HepG2 (cell line): ENCODE measurements around the gene P3H2. TPM values are rescaled to one million over a fixed set of nuclear protein-coding genes. Genes with fewer than 3 reads are reported as not detected.

Experiments used
- ATAC-seq: fragments of 200-7000 bp; cut with Tn5 transposase; 3 replicates; pipeline ENCODE4 v1.9.1; 2020; ENCODE audit warnings: mild to moderate bottlenecking, moderate library complexity
- BruUV-seq: library from RNA; stranded (reverse); fragments of 400-500 nt; replicated peaks from 2 replicates; lab custom pipeline; 2021; lab: Mats Ljungman, UMichigan
- CTCF ChIA-PET: fragments of 300-600 bp; formaldehyde crosslinking; extraction: SDS; loops from one replicate; lab custom pipeline; 2021; ENCODE audit warnings: low total read pairs, inconsistent platforms, low intra/inter-chr PET ratio; lab: Yijun Ruan, JAX
- POLR2A ChIA-PET: fragments of 350-600 bp; sonication (Branson Sonifier 250); formaldehyde crosslinking; loops from one replicate; lab custom pipeline; 2020; ENCODE audit warnings: antibody characterized with exemption, inconsistent platforms; lab: Yijun Ruan, JAX
- DNase-seq: peaks from one replicate; pipeline ENCODE4 v3.0.0-alpha.2; 2015; ENCODE audit warnings: low spot score
- FAIRE-seq: peaks from 3 replicates; lab custom pipeline; 2011; peaks lifted over from hg19 to GRCh38; lab: Jason Lieb, UNC
- H2AFZ ChIP-seq: one replicate; pipeline ENCODE4 v1.6.1; 2011; ENCODE audit warnings: low read length, inconsistent platforms
- H3K27ac ChIP-seq: fragments of 300-600 bp; 3 replicates; pipeline ENCODE4 v1.8.0; 2011; ENCODE audit warnings: mixed run types, mild to moderate bottlenecking, mixed read lengths, low read length, inconsistent platforms; ENCODE audit not compliant: insufficient read depth; ENCODE audit errors: extremely low read length
- H3K27me3 ChIP-seq, 2 experiments: fragments of 200-600 bp in 1 of 2; 2 replicates in 1 of 2; 3 replicates in 1 of 2; pipeline versions ENCODE4 v1.6.0 to v1.8.0; 2011; ENCODE audit warnings: low read length in 2 of 2, mild to moderate bottlenecking in 2 of 2, moderate library complexity in 2 of 2, inconsistent platforms in 1 of 2; ENCODE audit not compliant: insufficient read depth in 2 of 2, control insufficient read depth in 1 of 2
- H3K36me3 ChIP-seq, 2 experiments: fragments of 200-600 bp in 1 of 2; replicated peaks in 1 of 2; 2 replicates in 1 of 2; 3 replicates in 1 of 2; pipeline versions ENCODE4 v1.5.1 to v1.8.0; 2011; ENCODE audit warnings: low read length in 2 of 2, inconsistent platforms in 1 of 2; ENCODE audit not compliant: insufficient read depth in 2 of 2, control insufficient read depth in 1 of 2
- H3K4me1 ChIP-seq: 2 replicates; pipeline ENCODE4 v1.5.1; 2012; ENCODE audit warnings: low read length, inconsistent platforms; ENCODE audit not compliant: insufficient read depth
- H3K4me2 ChIP-seq: 2 replicates; pipeline ENCODE4 v1.6.0; 2011; ENCODE audit warnings: low read depth, low read length, inconsistent platforms
- H3K4me3 ChIP-seq, 3 experiments: fragments of 200-600 bp in 1 of 3; sonication (generic), shearing (Covaris generic) in 1 of 3; replicated peaks in 1 of 3; 2 replicates each; pipeline ENCODE4 v1.5.1; 2011 to 2016; ENCODE audit warnings: low read length in 3 of 3, inconsistent platforms in 2 of 3, low read depth in 2 of 3, mild to moderate bottlenecking in 2 of 3, control low read depth in 1 of 3, mixed read lengths in 1 of 3; ENCODE audit not compliant: insufficient read depth in 1 of 3
- H3K79me2 ChIP-seq: one replicate; pipeline ENCODE4 v1.6.1; 2011; ENCODE audit warnings: low read length, inconsistent platforms; ENCODE audit not compliant: insufficient read depth
- H3K9ac ChIP-seq: 2 replicates; pipeline ENCODE4 v1.6.0; 2011; ENCODE audit warnings: mild to moderate bottlenecking, low read depth, low read length, inconsistent platforms; ENCODE audit not compliant: insufficient read depth
- H3K9me3 ChIP-seq: 2 replicates; pipeline ENCODE4 v1.5.1; 2012; ENCODE audit warnings: mild to moderate bottlenecking, low read length
- H4K20me1 ChIP-seq: 2 replicates; pipeline ENCODE4 v1.6.0; 2011; ENCODE audit warnings: inconsistent platforms, mild to moderate bottlenecking, low read length, moderate library complexity; ENCODE audit not compliant: insufficient read depth
- ATF7 ChIP-seq, 2 experiments: fragments of 450-650 bp in 1 of 2; sonication (generic) in 1 of 2; formaldehyde crosslinking in 1 of 2; IDR thresholded peaks; 2 replicates each; pipeline versions ENCODE4 v1.4.0 to v1.6.1; 2016 to 2020; ENCODE audit warnings: antibody characterized with exemption in 1 of 2, mild to moderate bottlenecking in 1 of 2, missing genetic modification reagents in 1 of 2
- BORCS8-MEF2B ChIP-seq: sonication (generic); formaldehyde crosslinking; IDR thresholded peaks from 2 replicates; pipeline ENCODE4 v1.8.0; 2022; ENCODE audit warnings: mild to moderate bottlenecking, missing genetic modification reagents
- CREB1 ChIP-seq, 2 experiments: fragments of 450-650 bp in 1 of 2; IDR thresholded peaks; 2 replicates each; pipeline ENCODE4 v1.6.1; 2016 to 2017; ENCODE audit warnings: control low read depth in 1 of 2, mild to moderate bottlenecking in 1 of 2, missing compliant biosample characterization in 1 of 2, missing genetic modification characterization in 1 of 2
- MTA1 ChIP-seq: sonication (generic); formaldehyde crosslinking; IDR thresholded peaks from 2 replicates; pipeline ENCODE4 v1.4.0; 2020; ENCODE audit warnings: missing genetic modification reagents, mild to moderate bottlenecking, borderline replicate concordance
- SRY ChIP-seq: sonication (generic); formaldehyde crosslinking; IDR thresholded peaks from 2 replicates; pipeline ENCODE4 v1.8.0; 2022; ENCODE audit warnings: mild to moderate bottlenecking, missing genetic modification reagents
- UBTF ChIP-seq: sonication (generic); formaldehyde crosslinking; IDR thresholded peaks from 2 replicates; pipeline ENCODE4 v1.4.0; 2020; ENCODE audit warnings: mild to moderate bottlenecking, missing genetic modification reagents
- ZNF24 ChIP-seq: fragments of 450-650 bp; IDR thresholded peaks from 2 replicates; pipeline ENCODE4 v1.6.1; 2017; ENCODE audit warnings: antibody characterized with exemption, mild to moderate bottlenecking
- ZNF350 ChIP-seq: sonication (generic); formaldehyde crosslinking; IDR thresholded peaks from 2 replicates; pipeline ENCODE4 v1.4.0; 2020; ENCODE audit warnings: mild to moderate bottlenecking, low read depth, missing genetic modification reagents, borderline replicate concordance
- ZNF577 ChIP-seq: sonication (generic); formaldehyde crosslinking; IDR thresholded peaks from 2 replicates; pipeline ENCODE4 v1.4.0; 2020; ENCODE audit warnings: mild to moderate bottlenecking, low read depth, missing genetic modification reagents, borderline replicate concordance
- ZNF782 ChIP-seq: sonication (generic); formaldehyde crosslinking; IDR thresholded peaks from 2 replicates; pipeline ENCODE4 v1.4.0; 2020; ENCODE audit warnings: missing genetic modification reagents, mild to moderate bottlenecking, borderline replicate concordance
- ZZZ3 ChIP-seq: sonication (generic); formaldehyde crosslinking; IDR thresholded peaks from 2 replicates; pipeline ENCODE4 v1.4.0; 2020; ENCODE audit warnings: missing genetic modification reagents, mild to moderate bottlenecking, borderline replicate concordance
- WGBS: methylation state at CpG from one replicate; pipeline ENCODE4 v1.1.6; 2017; ENCODE audit warnings: low lambda C conversion rate; 5-methylcytosine and 5-hydroxymethylcytosine counted together
- in situ Hi-C: cut with HindIII; loops from 2 replicates; pipeline ENCODE4 v1.10.0; 2017; ENCODE audit warnings: low pct_unique_long_range_greater_than_20kb; ENCODE audit not compliant: extremely low pct_ligation_motif_present
- intact Hi-C: fragments of 100-400 bp; cut with micrococcal nuclease; formaldehyde crosslinking; loops from one replicate; pipeline ENCODE4 v1.10.0; 2022; ENCODE audit not compliant: unreplicated experiment
- polyA plus RNA-seq, 8 experiments: library from polyadenylated mRNA; depleted of rRNA in 3 of 8; stranded (reverse) in 7 of 8; unstranded in 1 of 8; fragments of >200 nt; fragmentation: Illumina TruSeq in 4 of 8; extraction: Trizol in 4 of 8; gene quantifications; 2 replicates each; pipeline versions ENCODE4 v1.2.1 to v1.2.3, GENCODE V29; 2011 to 2016; ENCODE audit warnings: low read depth in 4 of 8, missing spikeins in 1 of 8, mixed read lengths in 1 of 8; ENCODE audit not compliant: insufficient read depth in 1 of 8
- total RNA-seq, 5 experiments: library from RNA; depleted of rRNA; stranded (reverse); fragments of >200 nt; fragmentation: Illumina TruSeq; extraction: Trizol; gene quantifications; 2 replicates each; pipeline ENCODE4 v1.2.3, GENCODE V29; 2016; ENCODE audit warnings: low read depth in 1 of 5
- TF ChIP-seq, protein P1 (sequence below): sonication (generic); formaldehyde crosslinking; IDR thresholded peaks from 2 replicates; pipeline ENCODE4 v1.4.0; 2020; ENCODE audit warnings: mild to moderate bottlenecking, missing genetic modification reagents

P3H2 gene
- total and polyA plus RNA-seq, 2 of the 13 experiments (the other 11 are each of a cell fraction or from before 2014, with no cell fraction given) = not detected

- ChIA-PET CTCF (no interaction called here), POLR2A (no interaction called here)
- Histone ChIP-seq H3K36me3 (no peaks in the 10 kb centered on the region), H3K27me3 (no peaks in the 10 kb centered on the region; a peak in 1 of 5 replicates), H3K4me1 (no peaks in the 10 kb centered on the region), H3K79me2 (no peaks in the 10 kb centered on the region), H3K4me3 (no peak overlapping the region), H3K9ac (no peak overlapping the region), H3K9me3 (no peaks in the 10 kb centered on the region), H4K20me1 (no peaks in the 10 kb centered on the region), H3K27ac (no peak overlapping the region), H3K4me2 (no peak overlapping the region), H2AFZ (no peak overlapping the region)
- intact Hi-C loops = no loop called here
- DNase-seq (no peak), FAIRE-seq (no peak), ATAC-seq (no peak)
- no TSS peak for BruUV-seq
- WGBS = 2% methylated on average over 5 of the region's 5 CpGs
- TF ChIP-seq UBTF (CRISPR knock-in tag) (no peak), ZNF350 (CRISPR knock-in tag) (no peak), ATF7 (IDR thresholded peaks at IDR 0.05) (peak; percentile 45), ATF7 (CRISPR knock-in tag; IDR thresholded peaks at IDR 0.05) (no peak), ZNF782 (no peak), CREB1 (IDR thresholded peaks at IDR 0.05) (0 out of 2 replicates have a peak, but pooled peaks have one; percentile 19), CREB1 (CRISPR knock-in tag; IDR thresholded peaks at IDR 0.05) (no peak)
- in situ Hi-C loops = no loop called here
These were observed 18.7 kb upstream of the P3H2 start for GRCh38 chr3:190139365-190139764.

DNA sequence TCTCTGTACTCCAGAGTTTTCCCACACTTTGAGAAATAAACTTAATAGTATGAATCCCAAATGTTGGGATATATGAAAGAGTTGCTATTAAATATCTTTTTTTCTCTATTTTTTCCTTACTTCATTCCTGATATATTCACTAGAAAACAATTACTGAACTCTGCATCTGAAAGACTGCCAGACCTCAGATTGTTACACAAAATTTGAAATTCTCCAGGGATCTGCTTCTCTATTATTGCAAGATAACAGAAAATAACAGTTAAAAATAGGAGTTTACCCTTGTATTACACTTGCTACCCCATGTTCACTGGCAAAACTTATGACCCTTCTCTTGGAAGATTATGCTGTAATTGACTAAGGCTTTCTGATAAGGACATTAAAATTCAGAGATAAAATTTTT is 11.7 kb upstream of the P3H2 start:
- no peak for ATAC-seq
- Histone ChIP-seq H3K4me2 (no peak overlapping the region), H3K27me3 (no peaks in the 10 kb centered on the region), H3K27ac (no peak overlapping the region), H3K36me3 (no peaks in the 10 kb centered on the region), H2AFZ (no peak overlapping the region), H4K20me1 (no peaks in the 10 kb centered on the region), H3K79me2 (no peaks in the 10 kb centered on the region), H3K4me1 (no peaks in the 10 kb centered on the region), H3K4me3 (no peak overlapping the region), H3K9me3 (no peaks in the 10 kb centered on the region), H3K9ac (no peak overlapping the region)
- intact Hi-C loops (no loop called here), in situ Hi-C loops (no loop called here)
- POLR2A ChIA-PET = no interaction called here
- no TSS peak for BruUV-seq
- CTCF ChIA-PET = no interaction called here
- DNase-seq = no peak
- FAIRE-seq = no peak
- TF ChIP-seq ZZZ3 (CRISPR knock-in tag) = no peak
- TF ChIP-seq MTA1 = no peak
- TF ChIP-seq BORCS8-MEF2B (CRISPR knock-in tag) = no peak
- TF ChIP-seq ZNF24 = no peak
- TF ChIP-seq ZNF577 (CRISPR knock-in tag) = no peak
- TF ChIP-seq SRY (CRISPR knock-in tag) = no peak
- TF ChIP-seq, protein P1, sequence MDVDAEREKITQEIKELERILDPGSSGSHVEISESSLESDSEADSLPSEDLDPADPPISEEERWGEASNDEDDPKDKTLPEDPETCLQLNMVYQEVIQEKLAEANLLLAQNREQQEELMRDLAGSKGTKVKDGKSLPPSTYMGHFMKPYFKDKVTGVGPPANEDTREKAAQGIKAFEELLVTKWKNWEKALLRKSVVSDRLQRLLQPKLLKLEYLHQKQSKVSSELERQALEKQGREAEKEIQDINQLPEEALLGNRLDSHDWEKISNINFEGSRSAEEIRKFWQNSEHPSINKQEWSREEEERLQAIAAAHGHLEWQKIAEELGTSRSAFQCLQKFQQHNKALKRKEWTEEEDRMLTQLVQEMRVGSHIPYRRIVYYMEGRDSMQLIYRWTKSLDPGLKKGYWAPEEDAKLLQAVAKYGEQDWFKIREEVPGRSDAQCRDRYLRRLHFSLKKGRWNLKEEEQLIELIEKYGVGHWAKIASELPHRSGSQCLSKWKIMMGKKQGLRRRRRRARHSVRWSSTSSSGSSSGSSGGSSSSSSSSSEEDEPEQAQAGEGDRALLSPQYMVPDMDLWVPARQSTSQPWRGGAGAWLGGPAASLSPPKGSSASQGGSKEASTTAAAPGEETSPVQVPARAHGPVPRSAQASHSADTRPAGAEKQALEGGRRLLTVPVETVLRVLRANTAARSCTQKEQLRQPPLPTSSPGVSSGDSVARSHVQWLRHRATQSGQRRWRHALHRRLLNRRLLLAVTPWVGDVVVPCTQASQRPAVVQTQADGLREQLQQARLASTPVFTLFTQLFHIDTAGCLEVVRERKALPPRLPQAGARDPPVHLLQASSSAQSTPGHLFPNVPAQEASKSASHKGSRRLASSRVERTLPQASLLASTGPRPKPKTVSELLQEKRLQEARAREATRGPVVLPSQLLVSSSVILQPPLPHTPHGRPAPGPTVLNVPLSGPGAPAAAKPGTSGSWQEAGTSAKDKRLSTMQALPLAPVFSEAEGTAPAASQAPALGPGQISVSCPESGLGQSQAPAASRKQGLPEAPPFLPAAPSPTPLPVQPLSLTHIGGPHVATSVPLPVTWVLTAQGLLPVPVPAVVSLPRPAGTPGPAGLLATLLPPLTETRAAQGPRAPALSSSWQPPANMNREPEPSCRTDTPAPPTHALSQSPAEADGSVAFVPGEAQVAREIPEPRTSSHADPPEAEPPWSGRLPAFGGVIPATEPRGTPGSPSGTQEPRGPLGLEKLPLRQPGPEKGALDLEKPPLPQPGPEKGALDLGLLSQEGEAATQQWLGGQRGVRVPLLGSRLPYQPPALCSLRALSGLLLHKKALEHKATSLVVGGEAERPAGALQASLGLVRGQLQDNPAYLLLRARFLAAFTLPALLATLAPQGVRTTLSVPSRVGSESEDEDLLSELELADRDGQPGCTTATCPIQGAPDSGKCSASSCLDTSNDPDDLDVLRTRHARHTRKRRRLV (CRISPR knock-in tag) = no peak
